ENCODE data around the gene CTDSPL. TPM values are rescaled to one million over a fixed set of nuclear protein-coding genes. Genes with fewer than 3 reads are reported as not detected.
"Not testable (repeated sequence)": the region's sequence is repeated elsewhere in the genome, so short reads cannot be mapped to it uniquely, and the experiment has no call there.

The CTDSPL gene
- total and polyA plus RNA-seq, 2 donors: 36.9 to 58.2 TPM

DNA sequence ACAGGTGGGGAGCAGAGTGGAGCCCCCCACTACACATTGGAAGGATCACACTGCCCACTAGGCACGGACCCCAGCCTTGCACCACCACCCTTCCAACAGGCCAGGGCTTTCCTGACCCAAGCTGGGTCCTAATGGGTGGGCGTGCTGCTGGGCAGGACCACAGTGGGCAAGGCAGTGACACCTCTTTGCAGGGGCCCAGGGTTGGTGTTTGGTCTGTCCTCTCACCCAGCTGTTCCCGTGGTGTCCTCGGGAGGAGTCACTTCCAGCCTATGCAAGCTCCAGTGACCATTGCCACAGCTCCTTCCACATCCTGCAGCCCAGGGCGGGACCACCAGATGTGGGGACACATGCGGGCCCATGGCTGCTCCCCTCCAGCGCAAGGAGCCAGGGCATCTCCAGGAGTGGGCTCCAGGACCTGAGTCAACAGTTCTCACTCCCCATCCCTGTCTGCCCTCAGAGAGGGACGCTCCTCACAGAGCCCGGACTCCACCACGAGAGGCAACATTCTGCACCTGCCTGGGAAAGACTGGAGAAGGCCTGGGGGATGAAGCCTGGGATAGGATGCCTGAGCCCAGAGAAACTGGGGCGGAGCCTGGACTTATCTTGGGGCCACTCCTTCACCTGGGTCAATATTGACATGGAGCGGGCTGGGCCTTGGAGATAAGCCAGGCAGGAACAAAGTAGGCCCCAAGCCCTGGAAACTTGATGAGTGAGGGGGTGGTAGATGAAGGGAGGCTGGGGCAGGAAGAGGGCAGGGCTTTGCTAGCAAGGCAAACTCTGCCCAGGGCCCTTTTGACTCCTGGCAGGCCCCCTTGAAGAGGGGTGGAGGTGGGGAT, 125.0 kb downstream of the CTDSPL start:
- H3K27ac ChIP-seq (ENCODE audit: low read depth): no peak overlapping the region
- WGBS: 87% methylated on average over 12 of the region's 12 CpGs
- H3K36me3 ChIP-seq (ENCODE audit: insufficient read depth): no peaks in the 10 kb centered on the region
- no peak overlapping the region for H3K4me3 ChIP-seq (ENCODE audit: low read depth, low read length)
- peak; percentile 52 for DNase-seq (ENCODE audit: extremely low spot score)
- H3K4me1 ChIP-seq (ENCODE audit: insufficient read depth): no peaks in the 10 kb centered on the region

DNA sequence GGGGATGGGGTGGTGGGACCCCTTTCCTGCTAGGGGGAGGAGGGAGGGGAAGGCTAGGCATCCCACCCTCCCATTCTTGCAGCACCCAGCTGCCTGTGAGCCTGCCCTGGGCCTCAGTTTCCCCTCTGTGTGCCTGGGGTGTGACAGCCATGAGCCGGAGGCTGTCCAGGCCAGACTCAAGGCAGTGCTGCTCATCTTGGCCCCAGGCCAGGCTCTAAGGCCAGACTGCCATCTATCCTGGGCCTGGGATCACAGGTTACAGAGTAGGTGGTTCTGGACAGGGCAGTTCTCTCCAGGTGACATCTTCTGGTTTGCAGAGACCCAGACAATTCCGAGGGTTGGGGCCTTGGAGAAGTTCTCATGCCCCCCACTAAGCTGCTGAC, 125.6 kb downstream of the CTDSPL start:
- H3K4me1 ChIP-seq (ENCODE audit: insufficient read depth): no peaks in the 10 kb centered on the region
- H3K4me3 ChIP-seq (ENCODE audit: low read depth, low read length): no peak overlapping the region
- peak overlapping the region; percentile 65 for H3K27ac ChIP-seq (ENCODE audit: low read depth)
- DNase-seq (ENCODE audit: extremely low spot score): no peak
- H3K36me3 ChIP-seq (ENCODE audit: insufficient read depth): no peaks in the 10 kb centered on the region
- 68% methylated on average over 2 of the region's 2 CpGs for WGBS

DNA sequence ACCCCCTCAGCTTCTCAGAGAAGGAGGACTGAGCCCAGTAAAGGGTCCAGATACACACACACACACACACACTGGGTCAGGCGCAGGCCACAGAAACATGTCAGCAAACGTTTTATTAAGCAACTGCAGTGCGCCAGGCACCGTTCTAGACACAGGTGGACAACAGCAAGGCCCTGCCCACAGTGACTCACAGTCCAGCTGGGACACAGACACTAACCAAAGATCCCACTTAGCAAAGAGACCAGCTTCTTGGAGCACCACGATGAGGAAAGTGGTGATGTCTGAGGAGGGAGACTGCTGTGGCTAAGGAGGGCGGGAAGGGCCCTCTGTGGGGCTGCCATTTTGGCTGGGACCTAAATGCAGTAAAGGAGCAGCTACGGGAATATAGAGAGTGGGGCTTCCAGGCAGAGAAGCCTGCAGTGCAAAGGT, 126.1 kb downstream of the CTDSPL start:
- Histone ChIP-seq H3K27ac (ENCODE audit: low read depth) (no peak overlapping the region), H3K4me1 (ENCODE audit: insufficient read depth) (no peaks in the 10 kb centered on the region), H3K4me3 (ENCODE audit: low read depth, low read length) (no peak overlapping the region), H3K36me3 (ENCODE audit: insufficient read depth) (no peaks in the 10 kb centered on the region)
- WGBS: 74% methylated on average over 7 of the region's 7 CpGs
- DNase-seq (ENCODE audit: extremely low spot score): no peak

DNA sequence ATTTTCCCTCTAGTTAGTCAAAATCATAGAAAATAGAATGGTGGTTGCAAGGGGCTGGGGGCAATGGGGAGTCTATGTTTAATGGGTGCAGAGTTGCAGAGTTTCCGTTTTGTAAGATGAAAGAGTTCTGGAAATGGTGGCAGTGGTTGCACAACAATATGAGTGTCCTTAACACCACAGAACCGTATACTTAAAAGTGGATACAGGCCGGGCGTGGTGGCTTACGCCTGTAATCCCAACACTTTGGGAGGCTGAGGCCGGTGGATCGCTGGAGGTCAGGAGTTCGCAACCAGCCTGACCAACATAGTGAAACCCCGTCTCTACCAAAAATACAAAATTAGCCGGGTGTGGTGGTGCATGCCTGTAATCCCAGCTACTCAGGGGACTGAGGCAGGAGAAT, 126.7 kb downstream of the CTDSPL start:
- DNase-seq (ENCODE audit: extremely low spot score); H3K36me3 ChIP-seq (ENCODE audit: insufficient read depth); H3K4me1 ChIP-seq (ENCODE audit: insufficient read depth); H3K27ac ChIP-seq (ENCODE audit: low read depth); H3K4me3 ChIP-seq (ENCODE audit: low read depth, low read length): not testable (repeated sequence)
- 91% methylated on average over 10 of the region's 10 CpGs for WGBS

DNA sequence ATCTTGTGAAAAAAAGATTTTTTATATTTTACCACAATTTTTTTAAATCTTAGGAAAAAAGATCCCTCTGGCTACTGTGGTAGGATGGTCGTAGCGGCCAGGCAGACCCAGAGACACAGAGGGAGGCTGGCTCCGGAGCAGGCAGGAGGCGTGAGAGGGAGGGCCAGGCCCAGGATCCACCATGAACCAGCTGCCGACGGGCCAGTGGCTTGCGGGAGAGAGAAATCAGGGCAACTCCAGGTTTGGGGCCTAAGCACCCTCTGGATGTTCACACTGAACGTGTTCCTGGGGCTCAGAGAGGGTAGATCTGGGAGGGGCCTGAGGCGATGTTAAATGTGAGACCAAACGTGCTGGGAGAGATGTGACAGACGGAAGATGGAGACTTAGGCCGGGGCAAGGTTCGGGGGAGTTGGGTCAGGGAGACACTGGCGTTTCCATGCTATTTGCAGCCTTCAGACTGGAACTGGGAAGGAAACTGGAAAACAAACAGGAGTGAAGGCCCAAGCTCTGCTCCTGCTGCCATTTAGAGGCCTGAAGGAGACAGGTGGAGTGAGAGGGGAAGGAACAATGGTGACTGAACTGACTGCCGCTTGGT, 127.3 kb downstream of the CTDSPL start:
- H3K36me3 ChIP-seq (ENCODE audit: insufficient read depth): no peaks in the 10 kb centered on the region
- 83% methylated on average over 15 of the region's 15 CpGs for WGBS
- H3K4me3 ChIP-seq (ENCODE audit: low read depth, low read length): no peak overlapping the region
- no peak for DNase-seq (ENCODE audit: extremely low spot score)
- no peak overlapping the region for H3K27ac ChIP-seq (ENCODE audit: low read depth)
- H3K4me1 ChIP-seq (ENCODE audit: insufficient read depth): no peaks in the 10 kb centered on the region

DNA sequence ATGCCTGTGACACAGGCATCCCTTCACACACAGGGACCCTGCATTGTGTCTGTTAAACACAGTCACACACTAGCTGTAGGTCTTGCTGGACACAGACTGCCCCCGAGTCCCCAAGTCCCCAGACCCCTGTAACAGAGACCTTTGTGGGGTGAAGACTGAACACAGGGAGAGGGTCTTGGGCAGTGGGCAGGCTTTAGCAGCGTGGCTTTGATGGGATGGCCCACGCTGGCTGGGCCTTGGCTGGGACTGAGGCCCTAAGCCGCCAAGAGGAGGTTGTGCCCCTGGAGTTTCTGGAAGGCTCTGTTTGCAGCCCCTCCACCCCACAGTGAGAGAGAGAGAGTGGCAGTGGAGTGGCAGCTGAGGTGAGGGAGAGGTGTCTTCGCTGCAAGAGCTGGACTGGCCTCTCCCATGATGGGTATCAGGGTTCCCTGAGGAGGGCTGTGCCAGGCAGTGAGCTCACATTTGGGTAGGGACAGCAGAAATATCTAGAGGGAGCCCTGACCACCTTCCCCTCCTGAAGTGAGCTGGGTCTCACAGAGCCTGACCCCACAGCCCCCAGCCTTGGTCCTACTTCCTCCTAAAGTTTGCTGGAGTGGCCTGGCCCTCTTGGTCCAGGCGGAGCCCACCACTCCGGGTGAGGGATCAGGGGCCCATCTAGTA, 128.3 kb downstream of the CTDSPL start:
- DNase-seq (ENCODE audit: extremely low spot score): no peak
- no peaks in the 10 kb centered on the region for H3K36me3 ChIP-seq (ENCODE audit: insufficient read depth)
- WGBS: 86% methylated on average over 7 of the region's 7 CpGs
- no peak overlapping the region for H3K27ac ChIP-seq (ENCODE audit: low read depth)
- no peaks in the 10 kb centered on the region for H3K4me1 ChIP-seq (ENCODE audit: insufficient read depth)
- H3K4me3 ChIP-seq (ENCODE audit: low read depth, low read length): no peak overlapping the region

DNA sequence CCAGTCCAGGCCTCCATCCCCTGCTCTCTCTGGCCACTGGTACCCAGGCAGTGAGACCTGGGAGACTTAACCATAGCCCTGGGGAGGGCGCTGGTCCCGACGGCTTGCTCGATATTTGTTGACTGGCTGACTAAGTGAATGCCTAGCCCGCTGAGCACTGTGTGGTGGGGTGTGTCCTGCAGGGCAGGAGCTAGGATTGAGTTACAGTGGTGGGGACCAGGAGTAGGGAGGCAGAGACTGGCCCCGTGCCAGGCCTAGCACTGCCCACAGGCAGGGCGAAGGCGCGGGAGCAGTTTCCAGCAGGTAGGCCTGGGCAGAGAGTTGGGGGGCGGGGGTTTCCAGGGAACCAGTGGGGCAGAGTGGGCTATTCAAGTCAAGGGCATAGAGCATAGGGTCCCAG, 128.8 kb downstream of the CTDSPL start, which contains the start of gene VILL:
VILL (plus strand) TSS at position 260 of the 400 bp plus-strand sequence. CDS start 2,887 bp downstream, outside the sequence.
- Histone ChIP-seq H3K27ac (ENCODE audit: low read depth) (peak within 1 kb of the TSS; percentile 72), H3K4me3 (ENCODE audit: low read depth, low read length) (peak within 1 kb of the TSS; percentile 7), H3K4me1 (ENCODE audit: insufficient read depth) (no peaks in the 10 kb centered on the region), H3K36me3 (ENCODE audit: insufficient read depth) (no peaks in the 10 kb centered on the region)
- no peak for DNase-seq (ENCODE audit: extremely low spot score)
- 78% methylated on average over 10 of the region's 10 CpGs for WGBS

DNA sequence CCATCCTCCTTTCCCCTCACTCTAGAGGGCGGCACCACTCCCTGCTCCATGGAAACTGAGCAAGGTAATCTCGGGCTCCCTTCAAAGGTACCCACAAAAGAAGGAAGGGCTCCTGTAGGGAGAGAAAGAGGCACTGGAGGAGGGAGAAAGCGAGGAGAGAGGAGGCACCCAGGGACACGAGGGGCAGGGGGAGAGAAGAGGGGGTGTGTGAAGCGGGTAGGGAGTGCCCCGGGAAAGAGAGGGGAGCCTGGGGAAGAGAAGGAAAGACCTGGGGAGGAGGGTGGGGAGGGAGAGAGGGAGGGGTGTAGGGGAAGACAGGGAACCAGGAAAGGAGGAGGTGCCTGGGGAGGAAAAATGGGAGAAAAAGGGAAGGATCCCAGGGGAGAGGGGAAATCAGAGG, 129.4 kb downstream of the CTDSPL start:
- peak overlapping the region; percentile 72 for H3K27ac ChIP-seq (ENCODE audit: low read depth)
- DNase-seq (ENCODE audit: extremely low spot score): no peak

DNA sequence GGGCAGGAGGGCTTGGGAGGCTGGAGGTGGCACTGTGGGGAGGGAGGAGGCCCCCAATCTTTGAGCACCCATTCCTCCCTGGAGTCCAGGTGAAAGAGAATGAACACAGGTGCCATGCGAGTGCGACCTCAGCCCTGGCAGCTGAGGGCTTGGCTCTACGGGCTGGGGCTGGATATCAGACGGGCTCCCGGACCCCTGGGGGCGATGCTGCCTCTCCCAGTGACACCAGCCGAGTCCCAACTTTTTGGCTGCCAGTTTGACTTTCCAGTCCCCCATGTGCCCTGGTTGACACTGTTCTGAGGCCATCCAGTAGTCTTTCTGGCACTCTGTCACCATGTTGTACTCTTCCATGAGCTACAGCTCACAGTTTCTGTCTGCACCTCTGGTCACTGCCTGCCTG, 130.1 kb downstream of the CTDSPL start:
- Histone ChIP-seq H3K4me3 (ENCODE audit: low read depth, low read length) (no peak overlapping the region), H3K27ac (ENCODE audit: low read depth) (peak overlapping the region; percentile 72), H3K4me1 (ENCODE audit: insufficient read depth) (no peaks in the 10 kb centered on the region), H3K36me3 (ENCODE audit: insufficient read depth) (no peaks in the 10 kb centered on the region)
- no peak for DNase-seq (ENCODE audit: extremely low spot score)
- WGBS: 89% methylated on average over 7 of the region's 7 CpGs

More for the DNA sequence above, 129.4 kb downstream of the CTDSPL start:
- Histone ChIP-seq H3K4me3 (ENCODE audit: low read depth, low read length) (peak overlapping the region; percentile 7), H3K36me3 (ENCODE audit: insufficient read depth) (no peaks in the 10 kb centered on the region), H3K4me1 (ENCODE audit: insufficient read depth) (no peaks in the 10 kb centered on the region)
- 47% methylated on average over 6 of the region's 6 CpGs for WGBS

DNA sequence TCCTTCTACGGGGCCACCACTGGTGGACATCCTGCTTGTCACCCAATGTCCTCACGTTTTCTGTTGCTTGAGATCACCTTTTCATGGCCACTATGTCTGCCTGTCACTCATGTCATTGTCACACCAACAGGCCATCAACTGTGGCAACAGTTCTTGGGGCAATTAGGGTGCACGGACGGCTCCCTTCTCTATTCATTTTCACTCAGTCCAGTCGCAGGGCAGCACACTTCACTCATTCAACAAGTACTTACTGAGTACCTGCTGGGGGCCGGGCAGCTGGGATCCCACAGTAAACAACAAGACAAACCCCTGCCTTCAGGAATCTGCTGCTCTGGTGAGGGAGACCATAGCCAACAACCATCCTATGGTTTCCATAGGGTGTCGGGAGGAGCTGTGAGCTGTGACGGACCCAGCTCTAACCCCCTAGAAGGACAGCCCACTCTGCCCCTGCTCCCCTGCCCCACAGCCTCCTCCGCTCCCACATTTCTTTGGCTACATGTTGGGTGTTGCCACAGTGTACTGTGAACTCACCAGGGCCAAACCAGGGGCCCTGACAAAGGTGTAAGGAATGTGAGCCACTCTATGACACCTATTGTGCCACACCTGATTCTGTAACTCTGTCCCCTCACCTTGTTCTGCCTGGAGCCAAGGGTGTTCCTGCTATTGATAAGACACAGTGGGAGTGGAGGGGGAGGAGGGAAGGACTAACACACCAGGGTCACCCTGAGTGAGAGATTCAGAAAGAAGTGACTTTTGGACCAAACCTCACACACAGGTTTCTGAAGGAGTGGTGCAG, 130.8 kb downstream of the CTDSPL start:
- Histone ChIP-seq H3K27ac (ENCODE audit: low read depth) (peak overlapping the region; percentile 72), H3K36me3 (ENCODE audit: insufficient read depth) (no peaks in the 10 kb centered on the region), H3K4me3 (ENCODE audit: low read depth, low read length) (no peak overlapping the region), H3K4me1 (ENCODE audit: insufficient read depth) (no peaks in the 10 kb centered on the region)
- WGBS: 88% methylated on average over 9 of the region's 9 CpGs
- no peak for DNase-seq (ENCODE audit: extremely low spot score)

DNA sequence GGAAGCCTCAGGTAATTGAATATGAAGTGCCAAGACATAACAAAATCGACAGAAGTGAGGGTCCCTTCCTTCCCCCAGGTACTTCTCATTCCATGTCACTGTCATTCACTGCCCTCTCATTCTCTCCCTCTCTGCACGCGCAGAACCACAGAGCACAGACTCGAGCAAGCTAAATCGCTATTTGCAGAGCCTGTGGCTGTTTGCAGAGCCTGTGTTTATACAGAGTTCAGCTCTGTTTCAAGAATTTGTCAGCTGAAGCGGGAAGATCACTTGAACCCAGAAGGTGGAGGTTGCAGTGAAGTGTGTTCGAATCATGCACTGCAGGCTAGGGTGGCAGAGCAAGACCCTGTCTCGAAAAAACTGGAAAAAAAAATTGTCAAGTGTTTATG, 131.4 kb downstream of the CTDSPL start:
- Histone ChIP-seq H3K4me3 (ENCODE audit: low read depth, low read length) (no peak overlapping the region), H3K27ac (ENCODE audit: low read depth) (no peak overlapping the region)

DNA sequence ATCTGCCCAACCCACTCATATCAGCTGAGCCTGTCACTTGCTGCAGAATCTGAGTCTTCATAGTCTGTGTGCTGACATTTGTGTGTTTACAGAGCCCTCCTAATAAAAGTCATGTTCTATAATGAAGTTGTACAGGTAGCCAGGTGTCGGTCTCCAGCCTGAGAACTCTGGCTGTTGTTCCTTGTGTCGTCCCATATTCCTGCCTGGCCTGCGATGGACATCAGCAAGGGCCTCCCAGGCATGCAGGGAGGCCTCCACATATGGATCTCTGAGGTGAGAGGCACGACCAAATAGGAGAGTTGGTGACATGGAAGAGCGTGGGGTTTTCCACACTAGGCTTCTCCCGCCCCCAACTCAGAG, 131.8 kb downstream of the CTDSPL start:
- no peak overlapping the region for H3K27ac ChIP-seq (ENCODE audit: low read depth)
- 45% methylated on average over 6 of the region's 6 CpGs for WGBS
- no peaks in the 10 kb centered on the region for H3K36me3 ChIP-seq (ENCODE audit: insufficient read depth)
- DNase-seq (ENCODE audit: extremely low spot score): no peak
- peak overlapping the region; percentile 60 for H3K4me3 ChIP-seq (ENCODE audit: low read depth, low read length)
- no peaks in the 10 kb centered on the region for H3K4me1 ChIP-seq (ENCODE audit: insufficient read depth)

More for the DNA sequence above, 131.4 kb downstream of the CTDSPL start:
- WGBS: 79% methylated on average over 8 of the region's 8 CpGs
- Histone ChIP-seq H3K4me1 (ENCODE audit: insufficient read depth) (no peaks in the 10 kb centered on the region), H3K36me3 (ENCODE audit: insufficient read depth) (no peaks in the 10 kb centered on the region)
- DNase-seq (ENCODE audit: extremely low spot score): no peak
